ENCODE data around the gene SLCO1C1. TPM values are rescaled to one million over a fixed set of nuclear protein-coding genes. Genes with fewer than 3 reads are reported as not detected.
A peak's percentile ranks its signal among the peaks of the same experiment; 100 is the strongest.
"Not testable (repeated sequence)": the region's sequence is repeated elsewhere in the genome, so short reads cannot be mapped to it uniquely, and the experiment has no call there.

The SLCO1C1 gene
- total RNA-seq, 1 experiment from 2014 or later: 1.5 TPM

DNA sequence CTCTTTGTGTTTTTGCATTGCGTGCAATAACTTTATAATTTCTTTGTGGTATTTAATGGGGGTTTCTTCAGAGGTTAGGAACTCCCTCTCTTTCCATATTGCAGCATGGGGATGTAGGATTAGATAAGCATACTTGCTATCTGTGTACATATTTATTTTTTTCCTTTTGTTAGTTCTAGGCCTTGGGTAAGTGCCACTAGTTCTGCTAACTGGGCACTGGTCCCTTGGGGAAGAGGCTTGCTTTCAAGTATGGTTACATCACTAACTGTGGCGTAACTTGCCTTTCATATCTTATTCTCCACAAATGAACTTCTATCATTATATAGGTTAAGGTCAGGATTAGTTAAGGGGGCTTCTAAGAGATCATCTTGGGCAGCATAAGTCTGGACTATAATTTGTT, 83.8 kb downstream of the SLCO1C1 start:
- POLR2A ChIA-PET (ENCODE audit: low non-redundant PET): no interaction called here
- intact Hi-C loops (cut with micrococcal nuclease; ENCODE audit: unreplicated experiment): no loop called here
- Histone ChIP-seq H3K4me3 (ENCODE audit: low read depth, low read length, poor library complexity, severe bottlenecking) (no peak overlapping the region), H3K9me3 (ENCODE audit: low read depth, low read length, poor library complexity, severe bottlenecking) (no peaks in the 10 kb centered on the region), H3K27me3 (replicated peaks; ENCODE audit: insufficient read depth, low read depth, low read length, poor library complexity) (no peaks in the 10 kb centered on the region), H3K27ac (ENCODE audit: low read depth, low read length, poor library complexity, severe bottlenecking) (no peak overlapping the region), H3K36me3 (ENCODE audit: insufficient read depth, low read length, poor library complexity, severe bottlenecking) (no peaks in the 10 kb centered on the region), H3K4me1 (ENCODE audit: insufficient read depth, low read length, poor library complexity, severe bottlenecking) (no peaks in the 10 kb centered on the region)
- no TSS peak for BruUV-seq (replicated peaks)
- TF ChIP-seq, protein P1, sequence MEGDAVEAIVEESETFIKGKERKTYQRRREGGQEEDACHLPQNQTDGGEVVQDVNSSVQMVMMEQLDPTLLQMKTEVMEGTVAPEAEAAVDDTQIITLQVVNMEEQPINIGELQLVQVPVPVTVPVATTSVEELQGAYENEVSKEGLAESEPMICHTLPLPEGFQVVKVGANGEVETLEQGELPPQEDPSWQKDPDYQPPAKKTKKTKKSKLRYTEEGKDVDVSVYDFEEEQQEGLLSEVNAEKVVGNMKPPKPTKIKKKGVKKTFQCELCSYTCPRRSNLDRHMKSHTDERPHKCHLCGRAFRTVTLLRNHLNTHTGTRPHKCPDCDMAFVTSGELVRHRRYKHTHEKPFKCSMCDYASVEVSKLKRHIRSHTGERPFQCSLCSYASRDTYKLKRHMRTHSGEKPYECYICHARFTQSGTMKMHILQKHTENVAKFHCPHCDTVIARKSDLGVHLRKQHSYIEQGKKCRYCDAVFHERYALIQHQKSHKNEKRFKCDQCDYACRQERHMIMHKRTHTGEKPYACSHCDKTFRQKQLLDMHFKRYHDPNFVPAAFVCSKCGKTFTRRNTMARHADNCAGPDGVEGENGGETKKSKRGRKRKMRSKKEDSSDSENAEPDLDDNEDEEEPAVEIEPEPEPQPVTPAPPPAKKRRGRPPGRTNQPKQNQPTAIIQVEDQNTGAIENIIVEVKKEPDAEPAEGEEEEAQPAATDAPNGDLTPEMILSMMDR (conservative IDR thresholded peaks at IDR 0.05; ENCODE audit: low read depth, low read length): no peak
- no peak for TF ChIP-seq EZH2 (IDR thresholded peaks at IDR 0.05; ENCODE audit: borderline replicate concordance, low read depth, low read length, poor library complexity, severe bottlenecking)
- CTCF ChIA-PET: no interaction called here
- peak; percentile 2 for DNase-seq (ENCODE audit: low spot score)

DNA sequence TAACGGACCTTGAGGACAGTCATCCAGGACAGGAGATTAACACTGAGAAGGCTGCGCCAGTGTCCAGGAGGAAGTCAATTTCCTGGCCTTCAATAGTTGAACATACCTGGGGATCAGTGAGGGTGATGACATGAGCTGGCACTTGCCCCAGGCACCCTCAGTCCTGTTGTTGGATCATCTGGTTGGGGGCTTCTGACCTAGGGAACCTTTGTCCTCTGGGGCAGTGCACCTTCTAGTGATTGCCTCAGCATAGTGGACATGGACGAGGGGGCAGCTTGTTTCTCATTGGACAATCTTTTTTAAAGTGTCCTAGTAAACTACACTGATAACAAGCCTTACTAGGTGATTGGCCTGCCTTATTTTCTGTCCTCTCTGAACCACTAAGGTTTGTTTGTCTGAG, 84.8 kb downstream of the SLCO1C1 start:
- H3K27me3 ChIP-seq (replicated peaks; ENCODE audit: insufficient read depth, low read depth, low read length, poor library complexity); H3K27ac ChIP-seq (ENCODE audit: low read depth, low read length, poor library complexity, severe bottlenecking); intact Hi-C loops (cut with micrococcal nuclease; ENCODE audit: unreplicated experiment); CTCF ChIA-PET; DNase-seq (ENCODE audit: low spot score); H3K4me1 ChIP-seq (ENCODE audit: insufficient read depth, low read length, poor library complexity, severe bottlenecking); H3K9me3 ChIP-seq (ENCODE audit: low read depth, low read length, poor library complexity, severe bottlenecking); BruUV-seq (replicated peaks); POLR2A ChIA-PET (ENCODE audit: low non-redundant PET); H3K4me3 ChIP-seq (ENCODE audit: low read depth, low read length, poor library complexity, severe bottlenecking); H3K36me3 ChIP-seq (ENCODE audit: insufficient read depth, low read length, poor library complexity, severe bottlenecking): not testable (repeated sequence)

- H3K27me3 ChIP-seq (replicated peaks; ENCODE audit: insufficient read depth, low read depth, low read length, poor library complexity); H3K36me3 ChIP-seq (ENCODE audit: insufficient read depth, low read length, poor library complexity, severe bottlenecking); CTCF ChIA-PET; H3K4me1 ChIP-seq (ENCODE audit: insufficient read depth, low read length, poor library complexity, severe bottlenecking); BruUV-seq (replicated peaks); POLR2A ChIA-PET (ENCODE audit: low non-redundant PET); intact Hi-C loops (cut with micrococcal nuclease; ENCODE audit: unreplicated experiment); H3K9me3 ChIP-seq (ENCODE audit: low read depth, low read length, poor library complexity, severe bottlenecking); H3K27ac ChIP-seq (ENCODE audit: low read depth, low read length, poor library complexity, severe bottlenecking); DNase-seq (ENCODE audit: low spot score); H3K4me3 ChIP-seq (ENCODE audit: low read depth, low read length, poor library complexity, severe bottlenecking): not testable (repeated sequence)
Measured at GRCh38 chr12:20783796-20784357, 88.7 kb downstream of the SLCO1C1 start.

- no peaks in the 10 kb centered on the region for H3K27me3 ChIP-seq (replicated peaks; ENCODE audit: insufficient read depth, low read depth, low read length, poor library complexity)
- no peaks in the 10 kb centered on the region for H3K36me3 ChIP-seq (ENCODE audit: insufficient read depth, low read length, poor library complexity, severe bottlenecking)
- intact Hi-C loops (cut with micrococcal nuclease; ENCODE audit: unreplicated experiment): no loop called here
- H3K4me1 ChIP-seq (ENCODE audit: insufficient read depth, low read length, poor library complexity, severe bottlenecking): no peaks in the 10 kb centered on the region
- ChIA-PET POLR2A (ENCODE audit: low non-redundant PET) (no interaction called here), CTCF (no interaction called here)
- BruUV-seq (replicated peaks): no TSS peak
- DNase-seq (ENCODE audit: low spot score): no peak
- no peaks in the 10 kb centered on the region for H3K9me3 ChIP-seq (ENCODE audit: low read depth, low read length, poor library complexity, severe bottlenecking)
- H3K27ac ChIP-seq (ENCODE audit: low read depth, low read length, poor library complexity, severe bottlenecking): no peak overlapping the region
- no peak overlapping the region for H3K4me3 ChIP-seq (ENCODE audit: low read depth, low read length, poor library complexity, severe bottlenecking)
- no peak for TF ChIP-seq EZH2 (IDR thresholded peaks at IDR 0.05; ENCODE audit: borderline replicate concordance, low read depth, low read length, poor library complexity, severe bottlenecking)
- TF ChIP-seq, protein P1 (conservative IDR thresholded peaks at IDR 0.05; ENCODE audit: low read depth, low read length): no peak
Measured at GRCh38 chr12:20792971-20793370, 97.8 kb downstream of the SLCO1C1 start.
